ENCODE measurements around the gene EIF2A. TPM values are rescaled to one million over a fixed set of nuclear protein-coding genes. Genes with fewer than 3 reads are reported as not detected.

Gene EIF2A
- total and polyA plus RNA-seq, 2 of the 13 experiments (the other 11 are each of a cell fraction or from before 2014, with no cell fraction given), result 124 to 139 TPM

- peaks cover 3 to 29% of the 10 kb centered on the region in 2 experiments for H3K36me3 ChIP-seq (replicated peaks in 1 of 2; ENCODE audit: control insufficient read depth in 1 of 2, insufficient read depth in 2 of 2, low read length in 2 of 2)
- ChIA-PET POLR2A (no interaction called here), CTCF (ENCODE audit: low intra/inter-chr PET ratio, low total read pairs) (no interaction called here)
- H2AFZ ChIP-seq (ENCODE audit: low read length), result no peak overlapping the region
- no TSS peak for BruUV-seq (replicated peaks)
- H3K9me3 ChIP-seq (ENCODE audit: low read length), result no peaks in the 10 kb centered on the region
- peaks cover 7% of the 10 kb centered on the region for H3K4me1 ChIP-seq (ENCODE audit: insufficient read depth, low read length)
- H3K9ac ChIP-seq (ENCODE audit: insufficient read depth, low read depth, low read length), result no peak overlapping the region
- no peak for TF ChIP-seq THAP8 (CRISPR knock-in tag; IDR thresholded peaks at IDR 0.05; ENCODE audit: borderline replicate concordance)
- TF ChIP-seq SNAPC2 (CRISPR knock-in tag; IDR thresholded peaks at IDR 0.05), result no peak
- no peak for TF ChIP-seq ZFX (CRISPR knock-in tag; IDR thresholded peaks at IDR 0.05; ENCODE audit: low read depth)
- no peak for TF ChIP-seq ZNF777 (CRISPR knock-in tag; IDR thresholded peaks at IDR 0.05)
- TF ChIP-seq TAF15 (IDR thresholded peaks at IDR 0.05; ENCODE audit: low read depth, low read length, poor library complexity, severe bottlenecking), result no peak
- no peak for TF ChIP-seq FOSL1 (CRISPR knock-in tag; IDR thresholded peaks at IDR 0.05; ENCODE audit: borderline replicate concordance)
- no peak for TF ChIP-seq SALL1 (CRISPR knock-in tag; IDR thresholded peaks at IDR 0.05)
- no peak for TF ChIP-seq IKZF1 (IDR thresholded peaks at IDR 0.05)
- TF ChIP-seq ZNF792 (CRISPR knock-in tag; IDR thresholded peaks at IDR 0.05), result no peak
- no peak for TF ChIP-seq PAF1 (CRISPR knock-in tag; IDR thresholded peaks at IDR 0.05)
- no peak for TF ChIP-seq MAX (IDR thresholded peaks at IDR 0.05)
- no peak for TF ChIP-seq BORCS8-MEF2B (CRISPR knock-in tag; IDR thresholded peaks at IDR 0.05)
- DNase-seq (ENCODE audit: low spot score), result no peak
- intact Hi-C loops (cut with micrococcal nuclease; ENCODE audit: unreplicated experiment), result no loop called here
- 94% methylated on average over 2 of the region's 2 CpGs for WGBS (ENCODE audit: low lambda C conversion rate)
- H3K79me2 ChIP-seq (ENCODE audit: insufficient read depth, low read length), result peaks cover 3% of the 10 kb centered on the region
- H3K4me2 ChIP-seq (ENCODE audit: low read depth, low read length), result no peak overlapping the region
- no peak for FAIRE-seq
- H3K4me3 ChIP-seq (replicated peaks in 1 of 3; ENCODE audit: insufficient read depth in 1 of 3, low read depth in 2 of 3, low read length in 3 of 3), result no peak overlapping the region
- ATAC-seq, result no peak
- no peak overlapping the region for H3K27ac ChIP-seq (ENCODE audit: extremely low read length, insufficient read depth, low read length)
- H3K27me3 ChIP-seq (ENCODE audit: control insufficient read depth in 1 of 2, insufficient read depth in 2 of 2, low read length in 2 of 2), result no peaks in the 10 kb centered on the region
- no peaks in the 10 kb centered on the region for H4K20me1 ChIP-seq (ENCODE audit: insufficient read depth, low read length)
- in situ Hi-C loops (cut with HindIII; ENCODE audit: extremely low pct_ligation_motif_present, low pct_unique_long_range_greater_than_20kb), result no loop called here
Observed at GRCh38 chr3:150627557-150627956, 81.0 kb downstream of the EIF2A start.
